ENCODE measurements around the gene PDE9A. TPM values are rescaled to one million over a fixed set of nuclear protein-coding genes. Genes with fewer than 3 reads are reported as not detected.
"Not testable (repeated sequence)": the region's sequence is repeated elsewhere in the genome, so short reads cannot be mapped to it uniquely, and the experiment has no call there.

PDE9A gene
- total RNA-seq, 1 experiment from 2014 or later, result 10.1 TPM

DNA sequence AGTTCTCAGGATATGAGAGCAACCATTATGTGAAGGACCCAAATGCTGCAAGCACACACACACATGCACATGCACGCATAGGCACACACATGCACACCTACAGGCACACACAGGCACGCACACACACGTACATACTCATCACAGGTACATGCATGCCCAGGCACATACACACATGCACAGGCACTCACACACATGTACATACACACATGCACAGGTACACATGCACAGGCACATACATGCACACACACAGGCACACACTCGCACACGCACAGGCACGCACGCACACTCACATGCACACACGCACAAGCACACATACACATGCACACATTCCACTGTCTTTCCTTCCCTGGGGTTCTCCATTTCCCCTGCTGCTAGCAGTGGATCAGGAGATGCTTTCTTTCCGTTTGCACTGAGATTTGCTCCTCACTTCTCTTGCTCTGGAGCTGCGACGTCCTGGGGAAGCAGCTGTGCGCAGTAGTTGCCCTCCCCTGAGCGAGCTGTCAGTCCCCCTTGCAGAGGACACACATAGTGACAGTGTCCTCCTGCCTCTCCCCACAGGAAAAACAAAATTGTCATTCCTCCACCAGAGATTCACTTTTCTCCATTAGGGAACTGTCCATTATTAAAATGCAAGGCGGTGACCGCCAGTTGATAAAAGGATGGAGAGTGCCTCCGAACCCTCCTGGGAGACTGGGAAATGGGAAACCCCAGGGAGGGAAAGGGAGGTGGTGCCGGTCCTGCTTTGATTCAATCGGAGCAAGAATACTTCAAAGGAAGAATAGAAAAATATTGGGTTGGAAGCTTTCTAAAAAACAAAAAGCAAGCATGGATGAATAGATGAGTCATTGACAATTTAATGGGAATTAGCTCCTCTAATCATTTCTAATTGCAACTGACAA is 156.4 kb downstream of the PDE9A start:
- no peak for DNase-seq (ENCODE audit: low read depth)
- in situ Hi-C loops (cut with HindIII; ENCODE audit: low pct_unique_long_range_greater_than_20kb, low sequenced_read_pairs), result no loop called here

DNA sequence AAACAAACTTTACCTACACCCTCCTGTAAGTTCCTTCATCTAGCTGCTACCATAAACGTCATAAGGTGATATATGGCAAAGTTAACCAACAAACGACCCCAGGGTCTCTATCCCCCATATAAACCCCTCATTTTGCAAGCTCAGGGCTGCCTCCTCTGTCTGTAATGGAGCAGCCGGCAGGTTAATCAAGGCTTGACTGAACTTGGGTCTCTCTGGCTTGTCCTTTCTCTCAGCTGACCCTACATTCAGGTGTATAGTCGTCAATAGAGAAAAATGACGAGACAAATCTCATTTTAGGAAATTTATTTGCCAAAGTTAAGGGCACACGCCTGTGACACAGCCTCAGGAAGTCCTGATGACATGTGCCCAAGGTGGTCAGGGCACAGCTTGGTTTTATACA is 158.5 kb downstream of the PDE9A start:
- no peak for DNase-seq (ENCODE audit: low read depth)
- in situ Hi-C loops (cut with HindIII; ENCODE audit: low pct_unique_long_range_greater_than_20kb, low sequenced_read_pairs), result no loop called here

DNA sequence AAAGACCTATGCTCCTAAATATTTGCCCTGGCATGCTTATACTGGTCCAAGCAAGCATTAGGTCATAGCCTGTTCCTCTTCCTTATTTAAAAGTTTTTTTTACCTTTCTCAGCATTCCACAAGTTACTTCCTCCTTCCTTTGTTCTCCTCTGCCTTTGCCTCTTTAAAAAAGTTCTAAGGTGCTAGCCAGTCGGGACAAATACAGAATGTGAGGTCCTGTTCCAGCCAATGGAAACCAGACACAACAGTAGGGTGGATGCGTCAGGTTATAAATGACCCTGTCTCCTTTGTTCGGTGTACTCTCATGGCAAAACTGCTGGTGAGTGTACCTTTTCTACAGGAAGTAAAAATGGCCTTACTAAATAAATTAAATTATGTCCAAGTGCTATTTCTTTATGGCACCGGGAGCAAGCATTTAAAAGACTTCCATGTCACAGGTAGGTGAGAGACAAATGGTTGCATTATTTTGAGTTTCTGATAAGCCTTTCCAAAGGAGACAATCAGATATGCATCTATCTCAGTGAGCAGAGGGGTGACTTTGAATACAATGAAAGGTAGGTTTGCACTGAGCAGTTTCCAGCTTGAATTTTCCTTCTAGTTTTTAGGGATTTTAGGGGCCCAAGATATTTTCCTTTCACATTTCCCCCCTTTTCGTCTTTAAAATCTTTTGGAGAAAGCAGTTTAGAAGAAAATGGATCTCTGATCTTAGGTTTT is 159.3 kb downstream of the PDE9A start:
- DNase-seq (ENCODE audit: low read depth); in situ Hi-C loops (cut with HindIII; ENCODE audit: low pct_unique_long_range_greater_than_20kb, low sequenced_read_pairs): not testable (repeated sequence)

DNA sequence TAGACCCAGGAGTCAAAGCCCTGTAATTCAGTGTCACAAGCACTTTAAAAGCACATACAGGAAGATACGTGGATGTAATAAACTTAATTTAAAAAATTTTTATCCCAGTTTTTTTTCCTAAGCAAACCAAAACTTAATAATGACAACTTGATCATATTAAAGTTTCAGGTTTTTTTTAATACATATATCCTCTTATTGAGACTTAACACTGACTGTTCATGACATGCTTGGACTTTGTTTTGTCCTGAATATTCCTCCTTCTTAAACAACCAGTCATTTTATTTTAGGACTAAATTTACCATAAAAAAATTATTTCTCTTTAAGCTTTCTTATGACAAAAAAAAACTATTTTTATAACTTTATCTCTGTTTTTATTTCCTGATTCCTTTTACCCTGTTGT is 161.8 kb downstream of the PDE9A start:
- in situ Hi-C loops (cut with HindIII; ENCODE audit: low pct_unique_long_range_greater_than_20kb, low sequenced_read_pairs), result no loop called here
- no peak for DNase-seq (ENCODE audit: low read depth)

DNA sequence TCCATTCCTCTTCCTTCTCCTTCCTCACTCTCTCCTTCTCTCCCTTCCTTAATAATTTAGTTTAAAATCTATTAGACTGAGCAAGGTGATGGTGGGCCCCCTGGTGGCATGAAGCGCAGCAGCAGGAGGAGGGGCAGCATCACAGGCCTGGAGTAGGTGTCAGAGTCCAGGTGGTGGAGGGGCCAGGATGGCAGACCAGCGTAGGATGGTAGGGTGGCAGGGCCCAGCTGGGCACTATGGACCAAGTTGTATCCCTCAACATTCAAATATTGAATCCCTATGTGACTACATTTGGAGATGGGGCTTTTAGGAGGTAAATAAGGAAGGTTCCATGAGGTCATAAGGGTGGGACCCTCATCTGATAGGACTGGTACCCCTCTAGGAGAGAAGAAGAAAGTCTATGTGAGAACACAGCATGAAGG is 164.9 kb downstream of the PDE9A start:
- in situ Hi-C loops (cut with HindIII; ENCODE audit: low pct_unique_long_range_greater_than_20kb, low sequenced_read_pairs), result no loop called here
- peak; percentile 30 for DNase-seq (ENCODE audit: low read depth)

DNA sequence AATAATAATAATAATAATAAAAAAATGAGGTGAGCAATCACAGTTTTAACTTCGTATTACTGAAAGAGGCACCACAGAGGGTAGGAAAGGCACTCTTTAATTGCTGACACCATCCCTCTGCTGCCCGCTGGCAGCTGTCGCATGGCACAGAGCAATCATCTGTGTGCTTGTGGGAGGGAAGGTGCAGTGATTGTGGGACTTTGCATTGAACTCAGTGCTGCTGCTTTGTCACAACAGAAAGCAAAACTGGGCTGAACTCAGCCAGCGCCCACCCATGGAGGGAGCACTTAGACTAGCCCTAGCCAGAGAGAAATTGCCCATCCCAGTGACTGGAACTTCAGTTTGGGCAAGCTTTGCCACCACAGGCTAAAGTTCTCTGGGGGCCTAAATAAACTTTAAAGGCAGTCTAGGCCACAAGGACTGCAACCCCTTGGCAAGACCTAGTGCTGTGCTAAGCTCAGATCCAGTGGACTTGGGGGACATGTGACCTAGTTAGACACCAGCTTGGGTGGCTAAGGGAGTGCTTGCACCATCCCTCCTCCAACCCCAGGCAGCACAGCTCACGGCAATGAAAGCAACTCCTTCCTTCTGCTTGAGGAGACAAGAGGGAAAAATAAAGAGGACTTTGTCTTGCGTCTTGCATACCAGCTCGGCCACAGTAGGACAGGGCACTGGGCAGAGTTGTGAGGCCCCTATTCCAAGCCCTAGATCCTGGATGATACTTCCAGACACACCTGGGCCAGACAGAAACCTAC is 166.6 kb downstream of the PDE9A start:
- DNase-seq (ENCODE audit: low read depth), result no peak
- in situ Hi-C loops (cut with HindIII; ENCODE audit: low pct_unique_long_range_greater_than_20kb, low sequenced_read_pairs), result no loop called here

DNA sequence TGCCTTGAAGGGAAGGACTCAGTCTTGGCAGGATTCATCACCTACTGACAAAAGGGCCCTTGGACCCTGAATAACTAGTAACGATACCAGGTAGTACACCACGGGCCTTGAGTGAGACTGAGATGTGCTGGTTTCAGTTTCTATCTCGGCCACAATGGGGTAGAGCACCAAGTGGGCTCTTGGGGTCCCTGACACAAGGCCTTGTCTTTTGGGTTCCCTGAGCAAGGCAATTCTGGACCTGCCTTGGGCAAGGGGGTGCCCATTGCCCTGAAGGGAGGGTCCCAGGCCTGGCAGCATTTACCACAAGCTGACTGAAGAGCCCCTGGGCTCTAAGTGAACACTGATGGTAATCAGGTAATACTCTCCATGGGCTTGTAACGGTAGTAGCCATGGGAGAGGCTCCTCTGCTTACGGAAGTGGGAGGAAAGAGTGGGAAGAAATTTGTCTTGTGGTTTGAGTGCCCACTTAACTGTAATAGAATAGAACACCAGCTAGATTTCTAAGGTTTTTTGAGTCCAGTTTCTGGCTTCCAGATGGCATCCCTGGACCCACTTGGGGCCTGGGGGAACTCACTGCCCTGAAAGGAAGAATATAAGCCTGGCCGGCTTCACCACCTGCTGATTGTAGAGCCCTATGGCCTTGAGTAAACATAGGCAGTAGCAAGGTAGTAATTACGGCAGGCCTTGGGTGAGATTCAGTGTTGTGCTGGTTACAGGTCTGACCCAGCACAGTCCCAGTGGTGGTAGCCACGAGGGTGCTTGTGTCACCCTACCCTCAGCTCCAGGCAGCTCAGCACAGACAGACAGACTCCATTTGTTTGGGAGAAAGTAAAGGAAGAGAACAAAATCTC is 167.4 kb downstream of the PDE9A start:
- in situ Hi-C loops (cut with HindIII; ENCODE audit: low pct_unique_long_range_greater_than_20kb, low sequenced_read_pairs), result no loop called here
- no peak for DNase-seq (ENCODE audit: low read depth)

Other genes with a start within 250 kb of the PDE9A start
- not detected in 2 replicates for gene UBASH3A, start 249.7 kb upstream of the PDE9A start, total RNA-seq (2014; rRNA removed; shearing (Covaris generic); ENCODE audit: low replicate concordance)
- 0.32 and 2.6 TPM in 2 replicates for gene RSPH1, start 157.4 kb upstream of the PDE9A start, total RNA-seq (2014; rRNA removed; shearing (Covaris generic); ENCODE audit: low replicate concordance)
- 39.8 and 101 TPM in 2 replicates for gene SLC37A1, start 139.8 kb upstream of the PDE9A start, total RNA-seq (2014; rRNA removed; shearing (Covaris generic); ENCODE audit: low replicate concordance)
- 34.3 and 36.8 TPM in 2 replicates for gene WDR4, start 225.9 kb downstream of the PDE9A start, total RNA-seq (2014; rRNA removed; shearing (Covaris generic); ENCODE audit: low replicate concordance)
- 36.1 and 40.7 TPM in 2 replicates for gene NDUFV3, start 239.7 kb downstream of the PDE9A start, total RNA-seq (2014; rRNA removed; shearing (Covaris generic); ENCODE audit: low replicate concordance)

Data from Caki2 (cell line).